ENCODE measurements around the gene KLHL4. TPM values are rescaled to one million over a fixed set of nuclear protein-coding genes. Genes with fewer than 3 reads are reported as not detected.

The KLHL4 gene
- polyA plus RNA-seq, 1 donor (not counting 4 experiments of a cell fraction or from before 2014, with no cell fraction given) = 3.7 TPM

DNA sequence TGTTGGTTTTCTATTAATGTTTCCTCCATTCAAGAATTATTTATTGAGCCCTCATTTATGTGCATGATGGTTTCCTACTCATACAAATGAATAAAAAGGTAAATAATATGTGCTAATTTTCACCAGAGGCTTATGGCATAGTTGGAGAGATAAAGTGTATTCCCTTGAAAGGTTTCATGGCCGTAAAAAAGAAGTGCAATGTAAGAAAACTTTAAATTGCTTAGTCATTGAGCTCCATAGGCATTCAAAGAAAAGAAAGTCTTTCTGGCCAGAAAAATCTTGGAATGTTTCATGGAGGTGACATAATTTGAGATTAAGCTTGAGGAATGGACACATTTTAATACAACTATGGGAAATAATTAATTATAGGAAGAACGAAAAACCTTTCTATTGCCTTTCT lies 8.7 kb downstream of the KLHL4 start:
- Histone ChIP-seq H3K27me3 (ENCODE audit: control insufficient read depth, extremely low read depth, insufficient read depth, low read length) (no peaks in the 10 kb centered on the region), H3K4me1 (ENCODE audit: control insufficient read depth, extremely low read depth, insufficient read depth, low read length) (no peaks in the 10 kb centered on the region), H3K9me3 (ENCODE audit: control insufficient read depth, low read depth, low read length) (no peaks in the 10 kb centered on the region), H3K27ac (ENCODE audit: control insufficient read depth, insufficient read depth, low read length) (no peak overlapping the region), H3K79me2 (ENCODE audit: control insufficient read depth, insufficient read depth, low read length) (no peaks in the 10 kb centered on the region), H2AFZ (ENCODE audit: control insufficient read depth, low read length) (no peak overlapping the region), H3K9ac (ENCODE audit: control insufficient read depth, extremely low read depth, insufficient read depth, low read length) (no peak overlapping the region), H3K9me1 (ENCODE audit: control insufficient read depth, extremely low read depth, insufficient read depth, low read length) (no peaks in the 10 kb centered on the region), H3K4me3 (ENCODE audit: control insufficient read depth in 2 of 3, extremely low read depth in 1 of 3, insufficient read depth in 2 of 3, low read depth in 1 of 3, low read length in 3 of 3) (no peak overlapping the region), H3K36me3 (ENCODE audit: control insufficient read depth in 2 of 2, extremely low read depth in 1 of 2, insufficient read depth in 2 of 2, low read length in 2 of 2) (no peaks in the 10 kb centered on the region), H3K4me2 (ENCODE audit: control insufficient read depth, extremely low read depth, insufficient read depth, low read depth, low read length) (no peak overlapping the region), H4K20me1 (ENCODE audit: control insufficient read depth, extremely low read depth, insufficient read depth, low read length) (no peaks in the 10 kb centered on the region)
- no peak for DNase-seq (ENCODE audit: low read depth, low spot score)
- dilution Hi-C loops (cut with MboI; ENCODE audit: extremely low pct_ligation_motif_present, low sequenced_read_pairs) = no loop called here
- no peak for TF ChIP-seq EZH2 (IDR thresholded peaks at IDR 0.05; ENCODE audit: low read length)
- FAIRE-seq = no peak

- FAIRE-seq = no peak
- dilution Hi-C loops (cut with MboI; ENCODE audit: extremely low pct_ligation_motif_present, low sequenced_read_pairs) = no loop called here
Observed at GRCh38 chrX:87528487-87528886, 10.9 kb downstream of the KLHL4 start.

More at GRCh38 chrX:87528487-87528886, 10.9 kb downstream of the KLHL4 start:
- Histone ChIP-seq H4K20me1 (ENCODE audit: control insufficient read depth, extremely low read depth, insufficient read depth, low read length) (no peaks in the 10 kb centered on the region), H3K4me1 (ENCODE audit: control insufficient read depth, extremely low read depth, insufficient read depth, low read length) (no peaks in the 10 kb centered on the region), H3K27me3 (ENCODE audit: control insufficient read depth, extremely low read depth, insufficient read depth, low read length) (no peaks in the 10 kb centered on the region), H3K4me3 (ENCODE audit: control insufficient read depth in 2 of 3, extremely low read depth in 1 of 3, insufficient read depth in 2 of 3, low read depth in 1 of 3, low read length in 3 of 3) (no peak overlapping the region), H2AFZ (ENCODE audit: control insufficient read depth, low read length) (no peak overlapping the region), H3K36me3 (ENCODE audit: control insufficient read depth in 2 of 2, extremely low read depth in 1 of 2, insufficient read depth in 2 of 2, low read length in 2 of 2) (no peaks in the 10 kb centered on the region), H3K9me3 (ENCODE audit: control insufficient read depth, low read depth, low read length) (no peaks in the 10 kb centered on the region), H3K9ac (ENCODE audit: control insufficient read depth, extremely low read depth, insufficient read depth, low read length) (no peak overlapping the region), H3K4me2 (ENCODE audit: control insufficient read depth, extremely low read depth, insufficient read depth, low read depth, low read length) (no peak overlapping the region), H3K79me2 (ENCODE audit: control insufficient read depth, insufficient read depth, low read length) (no peaks in the 10 kb centered on the region), H3K27ac (ENCODE audit: control insufficient read depth, insufficient read depth, low read length) (no peak overlapping the region), H3K9me1 (ENCODE audit: control insufficient read depth, extremely low read depth, insufficient read depth, low read length) (no peaks in the 10 kb centered on the region)
- no peak for DNase-seq (ENCODE audit: low read depth, low spot score)
- TF ChIP-seq EZH2 (IDR thresholded peaks at IDR 0.05; ENCODE audit: low read length) = no peak
- TF ChIP-seq, protein P1, sequence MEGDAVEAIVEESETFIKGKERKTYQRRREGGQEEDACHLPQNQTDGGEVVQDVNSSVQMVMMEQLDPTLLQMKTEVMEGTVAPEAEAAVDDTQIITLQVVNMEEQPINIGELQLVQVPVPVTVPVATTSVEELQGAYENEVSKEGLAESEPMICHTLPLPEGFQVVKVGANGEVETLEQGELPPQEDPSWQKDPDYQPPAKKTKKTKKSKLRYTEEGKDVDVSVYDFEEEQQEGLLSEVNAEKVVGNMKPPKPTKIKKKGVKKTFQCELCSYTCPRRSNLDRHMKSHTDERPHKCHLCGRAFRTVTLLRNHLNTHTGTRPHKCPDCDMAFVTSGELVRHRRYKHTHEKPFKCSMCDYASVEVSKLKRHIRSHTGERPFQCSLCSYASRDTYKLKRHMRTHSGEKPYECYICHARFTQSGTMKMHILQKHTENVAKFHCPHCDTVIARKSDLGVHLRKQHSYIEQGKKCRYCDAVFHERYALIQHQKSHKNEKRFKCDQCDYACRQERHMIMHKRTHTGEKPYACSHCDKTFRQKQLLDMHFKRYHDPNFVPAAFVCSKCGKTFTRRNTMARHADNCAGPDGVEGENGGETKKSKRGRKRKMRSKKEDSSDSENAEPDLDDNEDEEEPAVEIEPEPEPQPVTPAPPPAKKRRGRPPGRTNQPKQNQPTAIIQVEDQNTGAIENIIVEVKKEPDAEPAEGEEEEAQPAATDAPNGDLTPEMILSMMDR (optimal IDR thresholded peaks at IDR 0.05 in 1 of 3, IDR thresholded peaks at IDR 0.05 in 1 of 3, conservative IDR thresholded peaks at IDR 0.05 in 1 of 3; ENCODE audit: extremely low read depth in 1 of 3, insufficient read depth in 2 of 3, low read length in 3 of 3) = no peak

Measured in keratinocyte (primary cell).